HG03095 (cell line): Measurements from ENCODE around the gene C10orf53.

Experiments used
- ATAC-seq: cut with Tn5 transposase; IDR thresholded peaks from one replicate; pipeline ENCODE4 v1.9.1; 2021; ENCODE audit warnings: moderate library complexity; ENCODE audit not compliant: unreplicated experiment

C10orf53 gene, protein sequence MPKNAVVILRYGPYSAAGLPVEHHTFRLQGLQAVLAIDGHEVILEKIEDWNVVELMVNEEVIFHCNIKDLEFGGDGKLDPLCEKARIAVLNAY

DNA sequence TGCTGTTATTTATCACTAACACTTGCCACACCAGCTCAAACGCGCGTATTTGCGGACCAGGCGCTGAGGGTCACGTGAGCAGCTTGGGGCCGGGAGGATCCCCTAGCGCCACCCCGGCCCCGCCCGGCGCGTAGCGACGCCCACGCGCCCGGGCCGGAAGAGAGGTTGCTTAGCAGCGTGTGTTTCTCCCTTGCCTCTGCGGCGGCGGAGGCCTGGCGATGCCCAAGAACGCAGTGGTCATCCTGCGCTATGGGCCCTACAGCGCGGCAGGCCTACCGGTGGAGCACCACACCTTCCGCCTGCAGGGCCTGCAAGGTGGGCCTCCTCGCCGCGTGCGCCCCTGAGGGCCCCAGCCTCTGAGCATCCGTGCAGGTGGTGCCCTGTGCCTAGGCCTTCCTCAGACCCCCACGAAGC, at the start of gene C10orf53:
Gene C10orf53, plus strand, starts transcription at position 172 of the 414 bp plus-strand sequence. Its CDS starts 47 bp downstream, at position 219.
- ATAC-seq: no peak

- no peak for ATAC-seq
Observed at GRCh38 chr10:49631975-49632374, 47.5 kb upstream of the C10orf53 start.

GRCh38 chr10:49632406-49633317, 46.8 kb upstream of the C10orf53 start:
- ATAC-seq: no peak

- ATAC-seq: no peak
Observed at GRCh38 chr10:49633327-49634068, 46.0 kb upstream of the C10orf53 start.

DNA sequence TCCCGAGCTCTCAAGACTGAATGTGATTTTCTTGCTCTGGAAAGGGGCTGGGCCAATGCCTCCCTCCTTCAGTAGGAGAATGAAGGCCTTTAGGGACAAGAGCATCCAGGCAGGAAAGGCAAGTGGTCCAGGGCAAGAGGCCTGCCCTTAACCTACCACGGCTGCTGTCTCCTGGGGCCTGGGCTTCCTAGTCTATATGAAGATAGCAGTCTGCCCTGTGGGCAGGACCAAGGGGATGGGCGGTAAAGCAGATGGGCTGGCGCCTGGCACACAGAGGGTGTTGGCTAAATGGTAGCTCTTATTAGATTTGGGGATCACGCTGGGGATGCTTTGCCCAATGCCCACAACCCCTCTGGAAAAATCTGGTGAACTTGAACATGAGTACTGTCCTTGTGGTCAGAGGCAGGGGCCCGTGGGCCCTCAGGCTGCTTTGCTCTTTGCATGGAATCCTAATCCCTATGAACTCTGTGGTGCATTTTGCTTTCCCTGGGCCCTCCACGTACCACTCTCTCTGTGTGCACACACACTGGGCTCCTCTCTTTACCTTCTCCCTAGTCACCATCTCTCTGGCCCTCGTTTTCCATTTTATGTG, 45.3 kb upstream of the C10orf53 start:
- ATAC-seq: no peak

- no peak for ATAC-seq
Observed at GRCh38 chr10:49642311-49642710, 37.1 kb upstream of the C10orf53 start.

DNA sequence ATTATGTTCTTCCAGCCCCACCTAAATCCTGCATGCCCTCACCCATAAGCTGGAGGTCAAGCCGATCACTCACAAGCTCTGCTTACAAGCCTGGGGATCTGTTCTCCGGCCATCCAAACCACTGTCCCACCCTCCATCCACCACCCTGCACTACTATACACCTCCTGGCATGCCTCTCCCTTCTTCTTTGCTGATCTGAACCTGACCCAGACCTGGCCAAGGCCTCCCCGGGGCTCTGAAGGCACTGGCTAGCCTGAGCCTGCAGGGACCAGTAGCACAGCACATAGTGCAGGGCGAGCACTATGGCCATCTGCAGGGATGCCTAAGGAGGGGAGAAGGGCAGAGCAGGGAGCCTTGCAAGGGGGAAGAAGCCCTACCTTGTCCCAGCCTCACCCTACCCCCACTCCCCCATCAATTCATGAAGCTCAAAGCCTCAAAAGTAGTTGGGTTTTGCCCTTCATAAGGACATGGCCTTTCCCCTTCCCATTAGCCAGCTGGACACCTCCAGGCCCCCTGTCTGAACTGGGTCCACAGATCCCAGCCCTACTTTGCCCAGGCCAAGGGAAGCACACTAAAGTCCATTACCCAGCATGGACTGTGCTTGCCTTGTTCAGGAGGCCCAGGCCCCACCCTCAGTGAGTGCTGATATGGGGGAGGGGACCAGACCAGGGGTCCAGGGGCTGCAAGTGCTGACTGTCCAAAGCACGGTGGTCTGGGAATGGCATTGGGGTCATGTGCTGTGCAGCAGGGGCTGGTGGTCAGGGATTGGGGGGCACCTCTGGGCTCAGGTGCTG, 36.0 kb upstream of the C10orf53 start:
- ATAC-seq: no peak

GRCh38 chr10:49644035-49644646, 35.3 kb upstream of the C10orf53 start:
- no peak for ATAC-seq

- ATAC-seq: no peak
Observed at GRCh38 chr10:49645417-49645816, 34.0 kb upstream of the C10orf53 start.

- ATAC-seq: no peak
Observed at GRCh38 chr10:49645871-49646870, 33.3 kb upstream of the C10orf53 start.

- ATAC-seq: no peak
Observed at GRCh38 chr10:49647554-49647953, 31.9 kb upstream of the C10orf53 start.

- ATAC-seq: no peak
Observed at GRCh38 chr10:49647985-49648795, 31.3 kb upstream of the C10orf53 start.

DNA sequence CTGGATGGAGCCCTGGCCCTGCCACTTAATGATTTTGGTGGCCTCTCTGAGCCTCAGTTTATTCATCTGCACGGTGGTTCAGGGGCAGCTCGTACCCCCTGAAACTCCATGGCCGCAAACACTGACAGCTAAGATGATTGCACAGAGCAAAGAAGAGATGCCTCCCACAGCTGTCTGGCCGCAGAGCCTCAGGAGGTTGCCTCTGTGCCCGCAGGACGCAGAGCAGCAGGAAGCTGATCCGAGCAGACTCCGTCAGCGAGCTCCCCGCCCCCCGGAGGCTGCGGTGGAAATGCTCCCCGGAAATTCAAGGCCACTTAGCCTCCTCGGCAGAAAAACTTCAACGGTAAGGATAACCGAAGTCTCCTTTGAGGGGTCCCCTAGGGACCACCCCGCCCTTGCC, 30.2 kb upstream of the C10orf53 start:
- ATAC-seq: no peak

DNA sequence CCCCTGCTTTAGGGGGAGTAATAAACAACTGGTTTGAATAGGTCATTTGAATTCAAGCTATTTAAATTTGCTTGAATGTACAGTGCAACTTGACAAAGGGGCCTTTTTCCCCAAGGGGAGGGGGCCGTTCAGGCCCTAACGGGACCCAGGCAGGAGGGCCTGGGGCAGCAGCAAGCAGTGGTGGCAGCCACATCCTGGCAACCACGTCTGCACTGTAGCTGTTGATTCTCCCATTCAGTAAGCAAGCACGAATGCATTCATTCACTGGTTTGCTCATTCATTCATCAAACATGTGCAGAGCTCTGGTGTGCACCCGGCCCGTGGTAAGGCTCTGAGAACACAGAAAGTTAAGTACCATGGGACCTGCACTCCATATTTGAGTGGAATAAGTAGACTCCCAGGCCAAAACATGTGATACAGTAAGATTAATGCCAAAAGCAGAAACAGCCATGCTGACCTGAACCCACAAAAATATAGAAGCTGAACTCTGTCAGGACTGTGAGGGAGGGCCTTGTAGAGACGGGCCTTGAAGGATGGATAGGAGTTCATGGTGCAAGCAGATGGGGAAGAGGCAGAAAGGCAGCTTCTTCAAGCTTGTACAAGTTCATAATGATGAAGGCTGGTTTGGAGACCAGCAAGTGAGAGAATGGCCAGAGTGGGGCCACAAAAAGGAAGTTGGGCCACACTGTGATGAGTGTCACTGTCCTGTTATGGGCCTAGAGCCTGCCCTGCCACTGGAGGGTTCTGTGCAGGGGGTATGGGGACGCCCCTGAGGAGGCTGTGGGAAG, 29.3 kb upstream of the C10orf53 start:
- ATAC-seq: no peak

DNA sequence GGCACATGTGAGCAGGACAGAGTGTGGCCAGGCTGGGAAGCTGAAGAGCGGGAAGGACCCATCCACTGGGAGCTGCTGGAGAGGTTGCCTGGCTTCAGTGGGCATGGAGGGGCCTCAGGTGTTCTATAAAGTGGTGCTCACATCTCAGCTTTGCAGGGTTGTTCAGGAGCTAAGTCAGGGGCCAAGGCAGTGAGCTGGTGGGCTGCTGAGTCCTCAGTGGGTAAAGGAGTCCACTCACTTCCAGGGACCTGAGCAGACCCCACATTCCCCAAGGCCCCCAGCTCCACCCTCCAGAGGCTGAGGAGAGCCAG, 28.8 kb upstream of the C10orf53 start:
- ATAC-seq: no peak

DNA sequence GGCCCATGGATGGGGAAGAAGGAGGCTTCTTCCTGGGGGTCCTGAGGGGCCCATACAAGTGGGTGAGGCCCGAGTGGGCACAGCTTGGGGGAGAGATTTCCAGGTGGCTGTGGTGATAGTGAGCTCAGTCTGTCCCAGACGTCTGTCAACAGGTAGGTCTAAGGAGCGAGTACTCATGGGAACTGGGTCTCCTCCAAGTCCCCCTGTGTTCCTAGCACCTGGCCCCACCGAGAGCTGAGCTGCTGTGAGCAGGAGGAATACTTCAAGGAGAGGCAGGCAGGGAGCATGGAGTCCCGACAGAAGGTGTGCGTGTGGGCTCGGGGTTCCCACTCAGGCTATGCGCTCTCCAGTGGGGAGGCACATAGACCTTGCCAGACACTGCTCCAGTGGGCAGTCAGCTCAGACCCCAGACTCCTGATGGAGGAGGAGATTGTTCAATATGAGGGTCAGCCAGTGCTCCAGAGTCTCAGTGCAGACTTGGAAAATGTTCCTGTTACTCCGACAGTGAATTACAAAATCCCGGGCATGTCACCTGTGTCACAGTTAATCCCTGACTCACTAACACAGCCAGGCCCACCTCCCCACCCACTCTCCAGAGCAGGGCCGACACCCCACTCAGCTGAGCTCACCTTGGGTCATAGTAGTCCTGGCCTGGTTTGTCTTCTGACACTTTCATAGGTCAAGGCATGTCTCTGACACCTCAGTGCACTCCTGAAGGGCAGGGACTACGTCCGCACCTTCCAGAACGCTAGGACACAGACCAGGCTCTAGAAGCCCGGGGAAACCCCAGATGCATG, 28.2 kb upstream of the C10orf53 start:
- ATAC-seq: no peak

GRCh38 chr10:49651917-49652316, 27.5 kb upstream of the C10orf53 start:
- ATAC-seq: no peak
